Measurements from ENCODE around the gene NDRG4.

DNA sequence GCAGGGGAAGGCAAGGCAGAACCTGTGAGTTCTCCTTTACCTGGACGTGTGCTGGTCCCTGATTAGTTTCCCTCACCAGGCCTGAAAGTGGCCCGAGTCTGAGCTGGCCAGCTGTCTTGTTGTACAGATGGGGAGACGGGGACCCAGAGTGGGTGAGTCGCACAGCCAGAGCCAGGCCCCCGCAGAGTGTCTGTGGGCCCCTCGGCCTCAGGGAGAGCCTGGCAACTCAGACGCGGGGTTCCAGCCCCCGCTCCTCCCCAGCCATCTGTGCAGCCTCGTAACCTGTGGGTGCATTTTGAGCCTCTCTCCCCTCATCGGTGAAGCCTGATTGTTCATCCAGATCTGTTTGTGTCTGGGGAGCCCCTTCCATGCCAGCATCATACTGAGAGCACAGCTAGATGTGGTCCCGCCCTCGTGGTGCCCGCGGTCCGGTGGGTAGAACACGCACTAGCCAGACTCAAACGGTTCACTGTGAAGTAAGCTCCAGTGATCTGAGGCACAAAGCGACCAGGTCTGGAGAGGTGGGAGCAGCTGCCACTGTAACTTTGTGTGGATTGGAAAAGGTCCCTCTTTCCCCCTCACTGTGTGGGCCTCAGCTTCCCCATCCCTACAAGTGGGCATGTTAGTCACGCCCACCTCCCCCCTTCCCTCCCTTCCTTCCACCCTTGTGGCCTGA, 6.0 kb upstream of the NDRG4 start:
- TF ChIP-seq, protein P1, sequence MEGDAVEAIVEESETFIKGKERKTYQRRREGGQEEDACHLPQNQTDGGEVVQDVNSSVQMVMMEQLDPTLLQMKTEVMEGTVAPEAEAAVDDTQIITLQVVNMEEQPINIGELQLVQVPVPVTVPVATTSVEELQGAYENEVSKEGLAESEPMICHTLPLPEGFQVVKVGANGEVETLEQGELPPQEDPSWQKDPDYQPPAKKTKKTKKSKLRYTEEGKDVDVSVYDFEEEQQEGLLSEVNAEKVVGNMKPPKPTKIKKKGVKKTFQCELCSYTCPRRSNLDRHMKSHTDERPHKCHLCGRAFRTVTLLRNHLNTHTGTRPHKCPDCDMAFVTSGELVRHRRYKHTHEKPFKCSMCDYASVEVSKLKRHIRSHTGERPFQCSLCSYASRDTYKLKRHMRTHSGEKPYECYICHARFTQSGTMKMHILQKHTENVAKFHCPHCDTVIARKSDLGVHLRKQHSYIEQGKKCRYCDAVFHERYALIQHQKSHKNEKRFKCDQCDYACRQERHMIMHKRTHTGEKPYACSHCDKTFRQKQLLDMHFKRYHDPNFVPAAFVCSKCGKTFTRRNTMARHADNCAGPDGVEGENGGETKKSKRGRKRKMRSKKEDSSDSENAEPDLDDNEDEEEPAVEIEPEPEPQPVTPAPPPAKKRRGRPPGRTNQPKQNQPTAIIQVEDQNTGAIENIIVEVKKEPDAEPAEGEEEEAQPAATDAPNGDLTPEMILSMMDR (IDR thresholded peaks at IDR 0.05), result no peak
- TF ChIP-seq POLR2A (IDR thresholded peaks at IDR 0.05), result no peak
